Stimulated activated CD4-positive, alpha-beta T cell treated with anti-CD3 and anti-CD28 coated beads, Interleukin-1b, Interleukin-23, amount 100 ng/mL, for 4 hours (primary cell): ENCODE data around the gene OTULIN.
A peak's percentile ranks its signal among the peaks of the same experiment; 100 is the strongest.

ENCODE experiments used
- DNase-seq, 2 donors: peaks; one replicate each; pipeline ENCODE4 v3.0.0-alpha.2; 2020; ENCODE audit warnings: low read depth in 2 of 2

Gene OTULIN

DNA sequence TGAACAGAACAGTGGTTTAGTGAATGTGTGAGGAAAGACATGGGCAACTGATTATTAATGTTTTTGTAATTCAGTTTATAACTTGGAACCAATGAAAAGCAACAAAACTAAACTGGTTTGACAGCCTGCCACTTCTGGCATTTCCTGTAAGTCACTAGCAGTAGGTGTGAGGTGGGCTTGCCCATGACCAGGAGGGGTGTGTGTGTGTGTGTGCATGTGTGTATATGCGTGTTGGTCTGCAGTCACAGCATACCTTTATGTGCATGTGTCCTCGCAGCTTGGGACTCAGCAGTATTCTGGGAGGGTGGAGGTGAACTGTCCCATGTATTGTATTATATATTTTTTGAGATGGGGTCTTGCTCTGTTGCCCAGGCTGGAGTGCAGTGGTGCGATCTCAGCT is 32.3 kb downstream of the OTULIN start:
- no peak for DNase-seq

DNA sequence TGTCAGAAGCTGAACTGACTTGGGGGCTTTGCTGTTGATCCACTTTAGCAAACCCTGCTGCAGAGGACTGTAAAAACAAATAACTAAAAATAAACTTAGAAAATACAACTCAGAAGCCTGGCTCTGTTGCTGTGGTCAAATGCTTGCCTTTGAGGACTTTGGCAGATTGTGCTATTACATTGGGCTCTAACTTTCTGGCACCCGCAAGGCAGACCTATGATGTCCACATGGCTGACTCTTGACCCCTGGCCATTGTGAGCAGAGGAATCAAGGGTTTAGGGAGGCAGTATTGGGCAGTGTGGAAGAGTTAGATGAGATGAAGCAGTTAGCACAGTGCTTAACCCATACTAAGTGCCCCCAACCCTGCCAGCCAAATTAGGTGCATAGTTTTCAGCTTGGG is 34.0 kb downstream of the OTULIN start:
- DNase-seq, result no peak

DNA sequence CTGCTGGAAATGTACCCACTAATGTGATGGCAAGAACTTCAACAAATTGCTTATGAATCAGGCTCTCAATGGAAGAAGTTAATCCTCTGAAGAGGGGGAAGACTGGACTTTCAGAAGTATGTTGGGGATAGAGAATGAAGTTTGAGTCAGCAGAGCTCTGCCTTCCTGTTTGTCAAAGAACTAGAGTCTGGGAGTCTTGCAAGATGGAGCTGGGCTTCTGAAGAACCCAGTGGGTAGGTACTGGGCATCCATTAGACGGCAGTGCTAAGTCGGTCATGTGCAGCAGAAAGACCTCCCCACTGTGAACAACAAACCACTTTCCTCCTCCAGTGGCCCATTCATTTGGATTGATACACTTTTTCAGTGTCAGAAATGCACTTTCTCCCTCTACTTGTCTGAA is 34.6 kb downstream of the OTULIN start:
- no peak for DNase-seq

DNA sequence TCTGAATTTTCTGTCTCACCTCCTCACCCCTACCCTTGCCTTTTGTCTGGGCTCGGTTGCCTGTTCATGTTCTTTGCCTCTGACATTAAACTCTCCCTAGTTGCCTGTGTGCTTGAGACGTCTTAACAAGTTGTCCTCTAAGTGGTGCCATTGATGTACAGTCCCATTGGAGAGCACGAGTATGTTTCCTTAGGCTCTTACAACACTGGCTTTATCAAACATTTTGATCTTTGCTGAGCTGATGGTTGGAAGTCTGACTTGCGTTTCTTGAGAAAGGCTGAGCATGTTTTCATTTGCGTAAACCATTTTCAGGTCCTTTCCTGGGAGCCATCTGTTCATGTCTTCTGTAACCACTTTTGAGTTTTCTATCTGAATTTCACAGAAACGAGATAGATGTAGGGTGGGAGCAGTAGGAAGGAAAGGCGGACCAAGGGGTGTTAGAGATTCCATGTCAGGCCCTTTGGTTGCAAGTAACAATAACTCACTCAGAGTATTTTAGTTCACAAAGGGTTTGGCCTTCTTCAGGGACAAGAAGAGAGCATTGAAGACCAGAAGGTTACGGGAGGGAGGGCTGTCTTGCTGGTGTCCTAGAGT is 35.4 kb downstream of the OTULIN start:
- DNase-seq, result no peak

DNA sequence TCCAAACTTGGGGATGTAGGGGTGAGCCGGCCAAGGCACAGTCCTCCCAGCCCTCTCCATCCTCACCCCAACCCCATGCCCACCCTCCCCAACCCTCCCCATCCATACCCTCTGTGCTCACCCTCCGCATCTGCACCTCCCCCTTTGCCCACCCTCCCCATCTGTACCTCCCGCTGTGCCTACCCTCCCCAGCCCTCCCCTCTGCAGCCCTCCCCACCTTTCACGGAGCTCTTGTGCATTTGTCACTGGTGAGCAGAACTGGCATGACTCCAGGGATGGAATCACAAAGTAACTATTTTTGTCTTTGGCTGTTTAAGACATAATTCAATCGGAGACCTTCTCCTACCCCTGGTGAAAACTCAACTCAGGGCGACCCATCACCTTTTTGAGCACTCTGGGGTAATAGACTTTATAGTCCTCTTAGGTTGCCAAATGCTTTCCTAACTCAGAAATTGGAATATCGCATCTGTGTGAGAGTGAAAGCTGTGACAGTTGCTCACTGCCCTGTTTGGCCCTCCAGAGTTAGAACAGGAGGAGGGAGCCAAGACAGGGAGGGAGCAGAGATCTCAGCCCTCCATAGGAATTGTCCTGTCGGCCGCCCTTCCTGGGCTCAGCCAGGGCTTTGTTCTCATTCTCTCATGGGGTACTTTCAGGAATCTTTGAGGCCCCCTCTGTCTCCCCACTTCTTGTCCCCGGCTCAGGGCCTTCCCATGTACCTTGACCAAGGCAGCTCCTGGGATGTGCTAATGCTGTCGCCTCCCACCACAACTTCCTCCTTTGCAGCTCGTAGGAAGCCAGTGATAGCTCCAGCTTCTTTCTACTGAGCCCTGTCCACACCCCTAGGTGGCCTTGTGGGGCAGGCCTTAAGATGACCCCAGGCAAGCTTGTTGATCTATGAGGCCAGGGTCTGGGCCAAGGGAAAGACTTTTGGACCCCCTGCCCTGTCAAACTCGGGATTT is 36.2 kb downstream of the OTULIN start:
- DNase-seq, result no peak

DNA sequence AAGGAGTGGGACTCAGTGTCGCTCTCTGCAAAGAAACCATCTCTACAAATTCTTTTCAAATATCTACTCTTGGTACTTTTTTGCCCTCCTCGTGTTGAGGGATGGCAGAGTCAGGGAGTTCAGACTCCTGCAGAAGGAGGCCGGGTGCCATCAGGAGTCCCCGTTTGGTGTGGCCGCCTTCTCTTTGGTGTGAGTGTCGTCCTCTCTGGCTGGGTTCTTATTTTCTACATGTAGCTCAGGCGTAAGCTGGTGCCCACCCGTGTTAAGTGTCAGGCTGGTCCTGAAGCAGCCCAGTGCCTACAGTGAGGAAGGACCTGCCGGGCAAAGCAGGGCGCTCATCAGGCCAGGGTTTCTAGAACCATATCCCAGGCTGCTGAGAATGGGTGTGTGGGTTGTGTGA is 37.0 kb downstream of the OTULIN start:
- no peak for DNase-seq

DNA sequence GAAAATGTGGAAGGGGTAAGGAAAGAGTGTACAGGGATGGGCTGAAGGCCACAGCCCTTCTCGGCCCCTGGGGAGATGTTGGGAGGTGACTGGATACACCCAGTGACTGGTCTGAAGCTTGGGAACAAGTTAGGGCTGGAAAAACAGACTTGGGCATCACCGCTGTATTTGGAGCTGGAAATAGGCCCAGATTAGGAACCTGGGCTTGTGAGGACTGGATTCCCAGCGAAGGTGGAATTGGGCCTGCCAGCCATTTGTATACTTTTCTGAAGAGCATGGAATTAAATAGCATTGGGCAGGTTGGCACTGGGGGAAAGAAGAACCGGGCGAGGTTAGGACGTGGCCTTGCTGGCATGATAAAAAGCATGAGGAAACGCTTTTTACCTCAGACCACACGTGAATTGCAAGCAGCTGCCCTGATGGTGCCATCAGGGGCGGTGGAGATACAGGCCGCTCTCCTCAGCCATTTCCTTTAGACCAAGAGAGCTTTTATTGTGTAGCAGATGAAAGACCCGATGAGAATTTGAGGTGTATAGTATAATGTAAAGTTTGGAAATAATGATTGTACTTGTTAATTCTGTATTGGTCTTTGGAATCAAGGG is 37.8 kb downstream of the OTULIN start:
- no peak for DNase-seq

DNA sequence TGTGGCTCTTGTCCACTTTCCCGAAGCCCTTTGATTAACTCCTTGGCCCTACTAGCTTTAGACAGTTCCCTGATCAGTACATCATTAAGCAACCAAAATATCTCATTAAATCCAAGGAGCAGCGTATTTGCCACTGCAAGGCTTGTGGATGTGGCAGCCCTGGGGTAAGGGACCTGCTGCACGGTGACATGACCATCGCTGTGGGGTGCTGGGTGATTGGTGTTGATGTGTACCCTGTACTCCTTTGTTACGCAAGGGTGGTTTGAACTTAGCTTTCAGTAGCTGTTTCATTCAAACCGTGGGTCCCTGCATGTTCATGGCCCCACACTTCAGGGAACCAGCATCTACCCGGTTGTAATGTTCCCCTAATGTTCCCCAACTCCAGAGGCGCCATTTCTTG is 41.0 kb downstream of the OTULIN start:
- no peak for DNase-seq

DNA sequence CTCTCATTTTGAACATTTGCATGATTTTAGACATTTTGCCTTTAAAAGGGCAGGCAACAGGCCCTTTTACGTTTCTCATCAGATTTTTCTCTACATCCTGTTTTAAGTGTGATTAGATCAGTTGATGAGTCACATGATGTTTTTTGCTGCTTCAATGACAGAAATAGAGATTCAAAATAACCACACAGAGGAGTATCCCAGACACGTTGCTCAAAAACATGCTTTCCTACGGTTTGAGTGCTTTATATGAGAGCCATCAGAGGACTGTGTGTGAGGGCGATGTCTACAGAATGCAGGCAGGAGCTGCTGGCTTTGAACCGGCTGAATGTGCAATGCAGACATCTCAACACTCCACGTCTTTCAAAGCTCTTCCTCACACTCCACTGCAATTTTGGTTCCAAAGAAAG is 42.1 kb downstream of the OTULIN start:
- DNase-seq, result peak in 1 of 2 donors; percentile 23

DNA sequence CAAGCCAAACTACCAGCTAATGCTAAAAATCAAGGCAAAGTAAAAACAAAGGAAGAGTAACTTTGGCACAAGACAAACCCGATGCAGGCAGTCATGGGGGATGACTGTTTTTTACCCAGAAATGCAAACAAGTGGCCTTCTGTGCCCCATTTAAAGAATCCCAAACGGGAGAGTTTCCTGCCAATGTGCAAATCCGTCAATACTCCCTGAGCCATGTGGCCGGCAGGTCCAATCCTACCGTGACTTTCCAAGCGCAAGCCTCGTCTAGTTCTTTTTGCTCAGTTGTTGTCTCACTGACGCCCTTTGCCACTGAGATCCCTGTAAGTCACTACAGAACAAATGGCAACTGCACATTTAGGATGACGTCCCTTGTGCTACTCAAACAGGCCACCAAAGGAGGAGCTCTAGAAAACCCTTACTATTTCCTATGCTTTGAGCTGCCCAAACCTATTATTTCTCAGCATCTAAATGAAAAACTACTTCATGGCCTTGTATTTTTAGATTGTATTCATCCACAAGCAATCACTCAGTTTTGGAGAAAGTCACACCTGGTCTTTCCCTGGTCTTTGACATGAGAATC is 43.4 kb downstream of the OTULIN start:
- no peak for DNase-seq

DNA sequence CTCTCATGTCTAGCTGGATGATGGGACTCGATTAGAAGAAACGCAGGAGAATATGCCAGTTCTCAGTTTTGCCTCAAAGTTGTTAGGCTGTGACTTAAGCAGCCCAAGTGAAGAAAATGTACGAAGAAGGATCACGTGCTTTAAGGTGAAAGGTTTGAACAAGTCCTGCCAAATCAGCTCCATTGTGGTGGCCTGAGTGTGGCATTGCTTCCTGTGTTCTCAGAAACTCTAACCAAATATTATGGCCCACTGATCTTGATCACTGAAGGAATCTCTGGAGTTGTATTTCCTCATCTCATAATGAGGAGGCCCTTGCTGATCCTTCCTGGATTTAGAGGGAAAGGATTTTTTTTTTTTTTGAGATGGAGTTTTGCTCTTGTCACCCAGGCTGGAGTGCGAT is 44.0 kb downstream of the OTULIN start:
- no peak for DNase-seq

DNA sequence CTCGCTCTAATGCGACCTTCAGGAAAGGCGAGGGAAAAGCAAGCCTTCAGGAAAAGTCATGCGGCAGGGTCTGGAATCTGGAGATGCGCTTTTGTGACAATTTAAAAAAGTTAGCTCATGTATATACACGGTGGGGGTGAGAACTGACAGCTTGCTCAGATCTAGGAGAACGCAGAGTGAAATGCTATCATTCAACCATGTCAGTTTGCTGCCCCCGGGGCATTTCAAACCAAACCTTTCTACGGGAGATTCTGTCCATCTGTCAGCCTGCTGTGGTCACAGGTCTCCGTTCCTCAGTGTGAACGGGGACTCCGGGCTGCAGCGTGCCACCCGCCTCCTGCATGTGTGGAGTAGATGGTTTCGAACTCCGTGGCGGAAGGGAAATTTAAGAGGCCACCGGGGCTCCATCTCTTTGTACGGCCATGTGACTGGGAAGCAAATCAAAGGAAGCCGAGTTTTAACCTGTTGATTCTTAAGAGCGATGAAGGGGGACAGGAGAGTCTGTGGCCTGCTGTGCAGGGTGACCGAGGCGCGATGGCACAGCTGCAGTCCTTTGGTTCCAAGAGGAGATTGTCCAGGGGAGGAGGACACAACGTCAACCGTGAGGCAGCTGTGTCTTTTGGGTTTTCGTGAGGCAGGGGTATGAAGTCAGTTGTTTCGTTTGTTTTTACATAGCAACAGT is 45.9 kb downstream of the OTULIN start:
- no peak for DNase-seq

DNA sequence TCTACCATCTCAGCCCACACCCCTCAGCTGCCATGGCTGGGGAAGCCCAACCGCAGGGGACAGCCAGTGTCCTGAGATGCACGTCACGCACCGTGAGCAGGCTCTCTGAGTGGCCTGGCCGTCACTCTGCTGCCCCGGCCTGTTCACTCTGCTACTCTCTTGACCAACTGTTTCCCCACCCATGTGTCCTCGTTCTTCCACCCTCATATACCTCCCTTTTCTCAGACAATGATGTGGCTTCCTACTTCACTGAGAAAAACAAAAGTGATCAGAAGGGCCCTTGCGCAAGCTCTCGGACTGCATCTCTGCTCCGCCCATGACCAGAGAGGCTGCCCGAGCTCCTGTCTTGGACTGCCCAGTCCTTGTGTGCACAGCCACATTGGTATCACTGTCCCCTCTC is 47.6 kb downstream of the OTULIN start:
- no peak for DNase-seq

DNA sequence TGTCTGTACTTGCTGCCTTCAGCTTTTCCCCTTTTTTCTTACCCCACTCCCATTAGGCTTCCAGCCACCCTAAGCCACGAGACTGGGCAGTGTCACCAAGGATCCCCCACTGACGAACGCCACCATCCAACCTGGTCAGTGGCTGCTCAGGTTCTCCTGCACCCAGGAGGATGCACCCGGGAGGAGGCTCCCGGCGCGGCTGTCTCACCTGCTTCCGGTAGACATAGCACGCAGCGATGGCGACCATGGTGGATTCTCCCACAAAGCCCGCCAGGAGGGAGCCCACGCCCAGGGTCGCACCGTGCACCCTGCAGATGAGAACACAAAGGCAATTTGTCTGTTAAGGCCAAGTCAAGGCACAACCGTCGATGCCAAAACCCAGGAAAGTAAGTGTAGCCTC is 48.1 kb downstream of the OTULIN start:
- DNase-seq, result no peak

DNA sequence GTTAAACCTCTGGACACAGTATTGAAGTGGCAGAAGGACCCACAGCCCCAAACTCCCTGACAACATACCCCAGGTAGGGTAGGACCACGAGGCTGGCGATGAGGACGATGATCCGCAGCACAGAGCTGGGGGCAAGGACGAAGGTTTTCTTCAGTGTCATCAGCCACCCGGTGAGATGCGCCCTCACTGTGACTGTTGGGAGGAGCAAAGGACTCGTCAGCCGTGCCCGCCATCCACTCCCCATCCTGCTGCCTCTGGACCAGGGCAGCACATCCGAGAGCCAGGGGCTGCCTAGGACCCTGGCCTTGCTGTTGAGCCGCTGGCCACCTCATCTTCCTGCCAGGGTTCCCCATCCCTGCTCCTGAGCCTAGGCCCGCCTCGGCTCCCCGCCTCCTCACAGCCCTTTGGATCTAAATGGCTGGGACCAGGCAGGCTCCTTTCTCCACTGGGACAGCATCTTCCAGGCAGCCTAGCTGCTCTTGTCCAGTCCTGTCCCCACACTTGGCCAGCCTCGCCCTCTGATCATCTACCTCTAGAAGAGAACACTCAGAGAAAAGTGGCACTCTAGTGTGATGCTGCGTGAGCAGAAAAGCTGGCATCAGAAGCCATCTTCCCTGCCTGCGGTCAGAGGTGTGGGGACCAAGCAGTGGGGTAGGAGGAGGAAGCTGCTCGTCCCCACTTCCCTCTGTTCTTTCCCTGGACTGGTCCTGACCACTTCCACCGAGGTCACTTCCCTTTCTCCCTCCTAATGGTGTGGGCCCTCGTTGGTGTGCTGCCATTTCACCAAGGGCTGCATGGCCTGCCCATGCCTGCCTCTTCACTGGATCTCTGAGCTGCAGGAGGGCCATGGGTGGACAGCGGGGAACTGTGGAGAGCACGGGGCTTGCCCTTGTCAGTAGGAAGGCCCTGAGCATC is 49.2 kb downstream of the OTULIN start:
- no peak for DNase-seq

DNA sequence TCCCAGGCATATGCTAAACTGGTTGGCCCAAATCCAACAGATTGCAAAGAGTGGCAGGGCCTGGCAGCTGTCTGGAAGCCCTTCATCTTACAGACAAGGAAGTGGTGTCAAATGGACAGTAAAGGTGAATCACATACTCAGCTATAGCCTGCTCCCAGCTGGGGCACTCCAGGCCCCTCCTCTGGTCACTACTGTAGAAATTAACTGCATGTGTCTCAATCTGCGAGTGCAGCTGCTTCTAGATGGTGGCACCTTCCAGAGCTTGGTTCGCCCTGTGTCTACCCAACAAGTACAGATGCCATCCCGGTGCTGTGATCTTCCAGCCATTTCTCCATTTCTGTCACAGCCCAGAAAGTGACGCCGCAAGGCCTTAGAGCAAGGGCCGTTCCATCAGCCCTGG is 50.2 kb downstream of the OTULIN start:
- no peak for DNase-seq

DNA sequence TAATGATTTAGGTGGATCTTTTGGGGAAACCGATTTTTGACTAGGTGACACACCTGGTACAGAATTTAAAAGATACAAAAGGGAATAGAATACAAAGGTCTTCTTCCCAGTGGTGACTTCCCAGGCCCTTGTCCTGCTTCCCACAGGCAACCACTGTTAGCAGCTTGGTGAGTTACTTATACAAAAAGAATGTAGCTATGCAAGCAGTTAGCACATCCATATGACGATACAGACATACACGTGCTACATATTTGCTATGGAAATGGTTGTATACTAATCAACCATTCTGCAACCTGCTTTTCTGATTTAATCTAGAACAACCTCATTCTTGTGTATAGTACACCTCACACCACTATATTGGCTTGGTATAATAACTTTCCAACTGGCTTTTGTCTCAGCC is 51.0 kb downstream of the OTULIN start:
- DNase-seq, result no peak

DNA sequence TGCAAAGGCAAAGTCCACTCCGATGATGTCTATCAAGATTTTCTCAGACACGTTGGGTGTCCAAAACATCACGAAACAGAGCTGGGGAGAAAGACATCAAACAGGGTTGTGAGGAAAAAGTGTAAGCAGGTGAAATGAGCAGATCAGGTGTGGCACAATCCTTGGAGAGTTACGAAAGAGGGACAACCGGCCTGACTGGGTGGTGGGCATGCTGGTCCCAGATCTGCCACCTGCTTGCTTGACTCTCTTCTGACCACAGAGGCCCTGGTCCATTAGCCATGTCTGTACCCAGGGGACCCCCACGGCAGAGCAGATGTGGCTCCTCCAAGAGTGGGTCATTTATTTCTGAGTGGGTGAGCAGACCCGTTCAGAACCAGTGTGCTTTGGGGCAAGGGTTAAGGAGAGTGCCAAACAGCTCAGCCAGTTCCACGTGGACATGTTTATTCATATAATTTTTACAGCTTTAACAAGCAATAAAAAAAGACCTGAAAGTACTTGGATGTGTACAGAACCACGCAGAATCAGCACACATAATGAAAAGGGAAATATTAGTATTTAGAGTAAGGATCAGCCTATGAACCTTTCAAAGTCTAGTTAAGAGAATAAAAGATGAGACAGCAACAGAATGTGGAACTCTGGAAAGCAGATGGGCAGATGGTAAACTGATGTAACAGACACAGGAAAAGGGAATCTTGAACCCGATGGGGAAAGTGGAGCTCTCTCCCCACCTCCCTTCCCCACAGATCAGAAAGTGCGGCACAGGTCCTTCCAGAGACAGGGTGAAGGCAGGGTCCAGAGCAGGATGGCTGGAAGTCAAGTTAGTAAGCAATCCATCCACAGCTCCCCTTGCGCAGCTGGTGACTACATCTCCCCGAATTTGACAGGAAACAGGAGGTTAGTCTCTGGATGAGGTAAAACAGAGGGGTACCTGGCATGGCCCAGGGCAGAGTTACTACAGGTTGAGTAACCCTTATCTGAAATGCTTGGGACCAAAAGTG is 52.5 kb downstream of the OTULIN start:
- no peak for DNase-seq

DNA sequence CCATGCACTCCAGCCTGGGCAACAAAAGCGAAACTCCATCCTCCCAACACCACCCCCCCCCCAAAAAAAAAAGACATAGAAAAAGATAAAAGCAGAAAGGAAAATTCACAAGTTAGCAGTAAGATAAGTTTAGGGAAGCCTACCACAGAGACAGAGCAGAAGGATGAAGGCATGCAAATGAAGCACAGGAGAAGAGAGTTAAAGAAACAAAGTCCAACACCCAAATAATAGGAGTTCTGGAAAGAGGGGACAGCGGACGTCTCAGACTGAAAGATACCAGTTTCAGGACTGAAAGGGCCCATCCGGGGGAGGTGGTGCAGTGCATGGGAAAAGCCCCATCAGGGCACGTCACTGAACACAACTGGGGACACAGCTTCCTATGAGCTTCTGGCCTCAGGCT is 54.3 kb downstream of the OTULIN start:
- DNase-seq, result no peak
